Stimulated activated CD8-positive, alpha-beta memory T cell treated with anti-CD3 and anti-CD28 coated beads, Interleukin-2, amount 100 ng/mL, for 1 hour (primary cell): ENCODE results near the gene CBLN3.

Source experiments
- DNase-seq, 2 donors: peaks; one replicate each; pipeline ENCODE4 v3.0.0-alpha.2; 2020; ENCODE audit warnings: low read depth in 2 of 2

The CBLN3 gene

DNA sequence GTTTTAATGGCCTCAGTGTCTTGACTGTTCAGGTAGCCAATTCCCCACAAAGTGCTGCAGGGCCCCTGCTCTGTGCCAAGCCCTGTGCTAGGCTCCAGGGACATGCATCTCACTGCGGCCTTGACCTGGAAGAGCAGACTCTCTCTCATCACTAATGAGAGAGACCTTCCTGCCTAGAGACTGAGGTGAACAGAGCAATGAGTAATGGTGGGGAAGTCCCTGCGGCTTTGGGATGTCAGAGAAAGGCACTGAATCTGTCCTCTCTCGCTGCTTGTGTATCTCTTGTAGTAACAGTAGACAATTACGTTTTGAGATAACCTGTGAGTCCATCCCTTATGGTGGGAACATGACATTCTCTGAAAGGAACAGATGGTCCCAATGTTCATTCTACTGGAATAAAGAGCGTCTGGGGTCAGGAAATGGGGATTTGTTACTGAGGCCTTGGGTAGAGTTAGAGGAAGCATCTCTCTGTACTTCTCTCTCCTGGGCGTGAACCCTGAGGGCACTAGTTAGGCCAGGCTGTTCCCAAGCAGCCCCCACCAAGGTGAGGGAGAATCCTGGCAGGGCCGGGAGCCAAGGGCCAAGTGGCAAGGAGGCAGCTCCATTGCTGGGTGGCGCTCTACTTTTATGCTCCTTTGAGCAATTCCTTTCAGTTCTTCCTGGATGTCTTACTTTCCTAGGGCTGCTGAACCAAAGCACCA is 48.0 kb downstream of the CBLN3 start:
- no peak for DNase-seq

DNA sequence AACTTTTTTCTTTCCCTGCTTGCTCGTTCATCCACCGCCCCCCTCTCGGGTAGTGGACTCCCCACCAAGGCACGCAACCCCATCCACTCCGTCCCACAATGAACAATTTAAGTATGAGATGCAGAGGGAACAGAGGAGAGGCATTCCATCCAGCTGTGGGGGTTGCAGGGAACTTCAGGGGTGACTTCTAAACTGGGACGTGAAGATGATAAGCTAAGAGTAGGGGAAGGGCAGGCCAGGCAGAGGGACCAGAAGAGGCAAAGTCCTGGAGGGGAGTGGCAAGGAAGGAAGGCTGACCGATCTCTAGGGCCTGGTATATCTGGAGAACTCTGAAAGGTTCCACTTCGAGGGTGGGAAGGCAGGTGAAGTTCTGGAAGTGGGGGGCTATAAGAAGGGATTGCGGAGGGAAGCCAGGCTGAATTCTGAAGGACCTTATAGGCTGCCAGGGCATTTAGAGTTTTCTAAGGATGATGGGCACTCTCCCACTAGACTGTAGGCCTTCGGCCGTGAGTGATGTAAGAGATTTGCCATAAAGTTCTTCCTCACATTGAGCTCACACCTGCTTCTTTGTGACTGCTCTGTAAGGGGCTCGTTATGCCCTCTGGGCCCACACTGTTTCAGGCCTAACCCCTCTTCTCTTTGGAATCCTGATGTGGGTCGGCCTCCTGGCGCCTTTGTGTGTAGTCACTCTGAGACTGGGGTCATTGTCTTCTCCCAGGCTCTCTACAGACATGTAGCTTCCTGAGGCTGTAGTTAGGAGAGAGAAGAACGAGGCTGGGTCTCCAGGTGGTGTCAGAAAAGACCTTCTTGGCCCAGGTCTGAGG is 49.3 kb downstream of the CBLN3 start:
- no peak for DNase-seq

DNA sequence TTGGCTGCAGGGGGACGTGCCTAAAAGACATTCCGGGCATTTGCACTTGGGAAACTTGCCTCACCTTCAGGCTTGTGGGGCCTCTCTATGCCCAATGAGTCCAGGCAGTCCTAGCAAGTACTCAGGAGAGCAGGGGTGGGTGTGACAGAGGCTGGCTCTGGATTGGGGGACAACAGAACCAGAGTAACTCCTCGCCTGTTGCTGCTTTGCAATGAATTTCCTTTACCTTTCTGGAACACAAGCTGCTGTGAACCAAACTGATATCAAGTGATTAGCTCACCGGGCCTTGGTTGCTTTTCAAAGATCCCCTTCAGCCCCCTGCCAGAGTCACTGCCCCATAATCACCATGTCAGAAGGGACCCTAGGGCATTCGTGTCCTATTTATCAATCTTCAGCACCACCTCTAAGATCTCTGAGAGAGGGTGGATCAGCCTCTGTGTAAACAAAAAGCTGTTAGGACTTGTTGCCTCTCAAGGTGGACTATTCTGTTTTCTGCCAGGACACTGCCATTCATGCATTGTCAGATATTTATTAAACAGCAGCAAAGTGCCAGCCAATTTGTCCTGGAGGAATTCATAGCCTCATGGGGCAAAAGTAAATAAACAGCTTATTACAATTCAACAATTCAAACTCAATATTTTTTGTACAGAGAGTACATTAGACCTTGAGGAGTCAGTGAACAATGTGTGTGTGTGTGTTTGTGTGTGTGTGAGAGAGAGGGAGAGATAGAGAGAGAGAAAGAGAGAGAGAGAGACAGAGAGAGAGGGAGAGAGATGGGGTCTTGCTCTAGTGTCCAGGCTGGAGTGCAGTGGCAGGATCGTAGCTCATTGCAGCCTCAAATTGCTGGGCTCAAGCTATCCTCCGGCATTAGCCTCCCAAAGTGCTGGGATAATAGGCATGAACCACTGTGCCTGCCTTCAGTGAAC is 50.2 kb downstream of the CBLN3 start:
- no peak for DNase-seq

DNA sequence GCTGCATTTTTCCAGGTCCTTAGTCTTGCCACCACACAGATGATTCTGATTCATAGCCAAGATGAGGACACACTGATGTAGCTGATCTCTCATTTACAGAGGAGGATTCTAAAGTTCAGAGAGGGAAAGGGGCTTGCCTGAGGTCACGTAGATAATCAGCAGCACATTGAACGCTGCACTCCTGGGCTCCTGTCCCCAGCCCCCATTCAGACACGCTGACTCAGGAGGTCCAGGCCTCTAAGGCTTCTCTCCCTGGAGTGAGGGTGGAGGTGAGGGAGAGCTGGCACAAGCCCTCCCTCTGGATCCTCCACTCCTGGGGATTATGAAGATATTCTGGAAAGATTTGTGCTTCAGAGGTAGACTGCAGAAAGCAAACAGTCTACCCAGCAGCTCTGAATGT is 51.1 kb downstream of the CBLN3 start:
- DNase-seq, result no peak

DNA sequence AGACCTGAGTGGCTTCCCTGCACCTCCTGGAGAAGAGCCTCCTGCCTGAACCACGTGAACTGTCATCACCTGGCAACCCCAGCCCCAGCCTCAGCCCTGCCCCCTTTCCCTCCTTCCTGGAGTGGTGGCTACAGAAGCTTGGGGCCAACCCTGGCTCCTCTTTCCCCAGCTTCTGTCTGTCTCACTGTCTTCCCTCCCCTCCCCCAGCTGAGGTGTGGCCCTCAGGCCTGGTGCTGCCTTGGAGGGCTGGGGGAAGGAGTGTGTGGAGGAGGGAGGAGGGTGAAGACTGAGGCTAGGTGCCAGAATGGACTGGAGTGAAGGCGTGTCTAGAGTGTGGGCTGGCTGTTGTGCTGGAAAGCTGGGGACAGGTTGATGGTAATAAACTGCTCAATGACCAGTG is 51.8 kb downstream of the CBLN3 start:
- no peak for DNase-seq

DNA sequence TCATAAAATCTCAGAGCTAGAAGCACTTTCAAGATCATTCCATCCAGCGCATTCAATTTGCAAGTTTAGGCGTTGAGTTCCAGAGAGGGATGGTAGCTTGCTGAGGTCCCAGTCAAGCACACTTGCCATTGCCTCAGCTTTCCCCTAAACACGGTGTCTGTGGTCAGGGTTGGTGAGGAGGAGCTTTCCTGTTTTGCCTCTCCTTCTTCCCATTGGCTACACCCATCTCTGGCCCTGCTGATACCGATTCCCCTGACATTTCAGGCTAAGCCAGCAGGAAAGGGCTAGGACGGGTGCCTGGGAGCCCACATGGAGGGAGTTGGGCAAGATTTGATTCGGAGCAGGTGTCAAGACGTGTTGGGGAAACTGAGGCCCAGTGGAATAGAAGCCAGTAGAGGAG is 52.3 kb downstream of the CBLN3 start:
- DNase-seq, result no peak
